K562 (cell line): ENCODE data around the gene HSPB2. TPM values are rescaled to one million over a fixed set of nuclear protein-coding genes. Genes with fewer than 3 reads are reported as not detected.
A peak's percentile ranks its signal among the peaks of the same experiment; 100 is the strongest.

Experiments used
- BCOR ChIP-seq: fragments of 450-650 bp; IDR thresholded peaks from 2 replicates; pipeline ENCODE4 v1.6.1; 2016
- C11orf30 ChIP-seq: fragments of 450-650 bp; IDR thresholded peaks from 2 replicates; pipeline ENCODE4 v1.6.1; 2016; ENCODE audit warnings: low read depth, mild to moderate bottlenecking
- CREBBP ChIP-seq: IDR thresholded peaks from one replicate; pipeline ENCODE4 v1.6.1; 2012; ENCODE audit warnings: low read depth, mild to moderate bottlenecking, control low read depth, inconsistent platforms, low read length
- CTBP1 ChIP-seq: fragments of 450-650 bp; IDR thresholded peaks from 2 replicates; pipeline ENCODE4 v1.6.1; 2016; ENCODE audit warnings: borderline replicate concordance
- EGR1 ChIP-seq: fragments of 450-650 bp; conservative IDR thresholded peaks from 2 replicates; pipeline ENCODE4 v1.6.1; 2017; ENCODE audit warnings: mild to moderate bottlenecking
- ESRRA ChIP-seq: fragments of 450-650 bp; IDR thresholded peaks from 2 replicates; pipeline ENCODE4 v1.6.1; 2014; ENCODE audit warnings: low read depth, mild to moderate bottlenecking, moderate library complexity, borderline replicate concordance
- FOXJ2 ChIP-seq: fragments of 200-800 bp; sonication (Bioruptor generic); IDR thresholded peaks from 2 replicates; pipeline ENCODE4 v1.6.1; 2016; ENCODE audit warnings: missing genetic modification characterization, missing compliant biosample characterization
- HCFC1 ChIP-seq: IDR thresholded peaks from 2 replicates; pipeline ENCODE4 v1.6.1; 2012; ENCODE audit warnings: low read depth, low read length, improper control_type of control experiment
- HDAC3 ChIP-seq: fragments of 450-650 bp; IDR thresholded peaks from 2 replicates; pipeline ENCODE4 v1.6.1; 2018; ENCODE audit warnings: borderline replicate concordance, mild to moderate bottlenecking, moderate library complexity; ENCODE audit not compliant: partially characterized antibody
- HLTF ChIP-seq: fragments of 450-650 bp; IDR thresholded peaks from 2 replicates; pipeline ENCODE4 v1.6.1; 2016
- HMG20A ChIP-seq: fragments of 450-650 bp; formaldehyde crosslinking; conservative IDR thresholded peaks from 2 replicates; pipeline ENCODE4 v1.4.0; 2020; ENCODE audit warnings: mild to moderate bottlenecking, mixed read lengths
- HSF4 ChIP-seq: fragments of 250-450 bp; sonication (Bioruptor Pico); IDR thresholded peaks from 2 replicates; pipeline ENCODE4 v2.1.2; 2022; ENCODE audit warnings: mild to moderate bottlenecking, moderate library complexity, borderline replicate concordance
- KHSRP ChIP-seq: fragments of 450-650 bp; IDR thresholded peaks from 2 replicates; pipeline ENCODE4 v1.6.1; 2017
- NRF1 ChIP-seq, 2 experiments: fragments of 450-650 bp; IDR thresholded peaks in 1 of 2; conservative IDR thresholded peaks in 1 of 2; 2 replicates each; pipeline ENCODE4 v1.6.1; 2014; ENCODE audit warnings: mild to moderate bottlenecking in 2 of 2
- SNIP1 ChIP-seq: fragments of 450-650 bp; IDR thresholded peaks from 2 replicates; pipeline ENCODE4 v1.7.1; 2017; ENCODE audit warnings: low read depth, mild to moderate bottlenecking
- TAF9B ChIP-seq: fragments of 450-650 bp; IDR thresholded peaks from 2 replicates; pipeline ENCODE4 v1.6.1; 2018; ENCODE audit warnings: mild to moderate bottlenecking; ENCODE audit not compliant: partially characterized antibody
- ZBTB8A ChIP-seq: fragments of 450-650 bp; IDR thresholded peaks from 2 replicates; pipeline ENCODE4 v1.6.1; 2018; ENCODE audit warnings: mild to moderate bottlenecking, moderate library complexity; ENCODE audit not compliant: partially characterized antibody
- ZFPM2 ChIP-seq: fragments of 250-450 bp; sonication (Bioruptor Pico); IDR thresholded peaks from 2 replicates; pipeline ENCODE4 v1.5.1; 2022; ENCODE audit warnings: mild to moderate bottlenecking
- ZNF146 ChIP-seq: IDR thresholded peaks from one replicate; pipeline ENCODE4 v1.6.1; 2018; ENCODE audit warnings: missing compliant biosample characterization; ENCODE audit not compliant: unreplicated experiment
- ZNF253 ChIP-seq: fragments of 250-450 bp; sonication (Bioruptor Pico); conservative IDR thresholded peaks from 2 replicates; pipeline ENCODE4 v1.6.1; 2021; ENCODE audit warnings: mild to moderate bottlenecking
- polyA plus RNA-seq, 8 experiments: library from polyadenylated mRNA; depleted of rRNA in 4 of 8; stranded (reverse) in 5 of 8; unstranded in 3 of 8; fragments of >200 nt; fragmentation: Nextera tagmentation in 2 of 8; fragmentation: Illumina TruSeq in 1 of 8; extraction: Ambion mirVana in 2 of 8; extraction: Trizol in 1 of 8; gene quantifications; 2 replicates each; pipeline versions ENCODE4 v1.2.1 to v1.2.3, GENCODE V29; 2011 to 2014; ENCODE audit warnings: inconsistent platforms in 1 of 8, missing spikeins in 1 of 8
- total RNA-seq, 7 experiments: library from RNA; depleted of rRNA in 6 of 7; stranded (reverse); fragments of >200 nt in 6 of 7; fragmentation: Illumina TruSeq in 2 of 7; extraction: Trizol in 2 of 7; gene quantifications; 2 replicates each; pipeline versions ENCODE4 v1.2.1 to v1.2.3, GENCODE V29; 2011 to 2021; ENCODE audit warnings: low replicate concordance in 1 of 7
- TF ChIP-seq, protein P1 (sequence below): fragments of 450-650 bp; IDR thresholded peaks from 2 replicates; pipeline ENCODE4 v1.6.1; 2014; ENCODE audit warnings: low read depth, mild to moderate bottlenecking, moderate library complexity, borderline replicate concordance
- TF ChIP-seq, protein P2 (sequence below): IDR thresholded peaks from 2 replicates; pipeline ENCODE4 v1.6.1; 2011; ENCODE audit warnings: borderline replicate concordance, low read depth, mild to moderate bottlenecking, moderate library complexity, low read length; ENCODE audit not compliant: insufficient read depth, poor library complexity, severe bottlenecking
- TF ChIP-seq, protein P3 (sequence below): sonication (generic); IDR thresholded peaks from 2 replicates; pipeline ENCODE4 v1.6.1; 2016
- TF ChIP-seq, protein P4 (sequence below): conservative IDR thresholded peaks from 2 replicates; pipeline ENCODE4 v1.6.1; 2011; ENCODE audit warnings: low read depth, mild to moderate bottlenecking, low read length; ENCODE audit not compliant: control insufficient read depth

HSPB2 gene
- total and polyA plus RNA-seq, 9 of the 15 experiments (the other 6 are each of a cell fraction or from before 2014, with no cell fraction given): 0.06 to 0.35 (median 0.11) TPM; not detected in 5

DNA sequence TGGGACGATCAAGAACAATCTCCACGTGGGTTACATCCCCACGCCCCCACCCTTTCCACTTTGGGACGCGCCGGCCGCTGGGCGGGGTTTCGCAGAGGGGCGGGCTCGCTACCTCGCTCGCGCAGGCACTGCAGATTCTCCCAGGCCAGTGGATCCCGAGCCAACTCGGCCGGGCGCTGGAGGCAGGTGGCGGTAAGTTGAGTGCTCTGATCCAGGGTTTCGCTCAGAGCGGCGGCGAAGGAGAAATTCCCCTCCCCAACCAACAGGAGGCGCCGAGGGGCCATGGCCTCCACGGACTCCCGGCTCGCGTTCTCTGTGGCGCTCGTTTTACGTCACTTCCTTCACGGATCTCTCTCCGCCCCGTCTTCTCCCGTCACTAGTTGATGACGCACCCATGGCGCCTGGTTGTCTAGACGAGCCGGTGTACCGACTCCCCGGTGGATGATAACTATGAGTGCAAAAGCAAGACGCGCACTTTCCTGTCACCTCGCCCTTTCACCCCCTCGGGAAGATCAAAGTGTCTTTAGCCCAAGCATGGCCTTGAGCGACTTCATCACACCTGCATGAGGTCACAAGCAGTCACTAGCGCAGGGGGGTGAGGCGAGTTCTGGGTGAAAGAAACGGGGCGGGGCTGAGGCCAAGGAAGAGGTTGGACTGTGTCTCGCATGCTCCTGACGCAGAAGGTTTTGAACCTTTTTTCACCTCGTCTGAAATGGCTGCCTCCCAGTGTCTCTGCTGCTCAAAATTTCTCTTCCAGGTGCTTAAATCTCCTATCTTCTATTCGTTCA is 33.5 kb upstream of the HSPB2 start, which contains the start of the genes CFAP68 and FDXACB1 (continued):
- TF ChIP-seq, protein P1, sequence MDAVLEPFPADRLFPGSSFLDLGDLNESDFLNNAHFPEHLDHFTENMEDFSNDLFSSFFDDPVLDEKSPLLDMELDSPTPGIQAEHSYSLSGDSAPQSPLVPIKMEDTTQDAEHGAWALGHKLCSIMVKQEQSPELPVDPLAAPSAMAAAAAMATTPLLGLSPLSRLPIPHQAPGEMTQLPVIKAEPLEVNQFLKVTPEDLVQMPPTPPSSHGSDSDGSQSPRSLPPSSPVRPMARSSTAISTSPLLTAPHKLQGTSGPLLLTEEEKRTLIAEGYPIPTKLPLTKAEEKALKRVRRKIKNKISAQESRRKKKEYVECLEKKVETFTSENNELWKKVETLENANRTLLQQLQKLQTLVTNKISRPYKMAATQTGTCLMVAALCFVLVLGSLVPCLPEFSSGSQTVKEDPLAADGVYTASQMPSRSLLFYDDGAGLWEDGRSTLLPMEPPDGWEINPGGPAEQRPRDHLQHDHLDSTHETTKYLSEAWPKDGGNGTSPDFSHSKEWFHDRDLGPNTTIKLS: peak; percentile 70; the same call in 1 of the 2 replicates
- no peak for TF ChIP-seq ZNF253 (CRISPR knock-in tag)
- no peak; the same call in 1 of the 2 replicates for TF ChIP-seq SNIP1
- peak; percentile 96 for TF ChIP-seq C11orf30
- no peak for TF ChIP-seq HMG20A (CRISPR knock-in tag)
- TF ChIP-seq, protein P2, sequence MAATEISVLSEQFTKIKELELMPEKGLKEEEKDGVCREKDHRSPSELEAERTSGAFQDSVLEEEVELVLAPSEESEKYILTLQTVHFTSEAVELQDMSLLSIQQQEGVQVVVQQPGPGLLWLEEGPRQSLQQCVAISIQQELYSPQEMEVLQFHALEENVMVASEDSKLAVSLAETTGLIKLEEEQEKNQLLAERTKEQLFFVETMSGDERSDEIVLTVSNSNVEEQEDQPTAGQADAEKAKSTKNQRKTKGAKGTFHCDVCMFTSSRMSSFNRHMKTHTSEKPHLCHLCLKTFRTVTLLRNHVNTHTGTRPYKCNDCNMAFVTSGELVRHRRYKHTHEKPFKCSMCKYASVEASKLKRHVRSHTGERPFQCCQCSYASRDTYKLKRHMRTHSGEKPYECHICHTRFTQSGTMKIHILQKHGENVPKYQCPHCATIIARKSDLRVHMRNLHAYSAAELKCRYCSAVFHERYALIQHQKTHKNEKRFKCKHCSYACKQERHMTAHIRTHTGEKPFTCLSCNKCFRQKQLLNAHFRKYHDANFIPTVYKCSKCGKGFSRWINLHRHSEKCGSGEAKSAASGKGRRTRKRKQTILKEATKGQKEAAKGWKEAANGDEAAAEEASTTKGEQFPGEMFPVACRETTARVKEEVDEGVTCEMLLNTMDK: peak; percentile 65
- TF ChIP-seq BCOR: peak; percentile 80
- 0 out of 2 replicates have a peak, but pooled peaks have one; percentile 42 for TF ChIP-seq FOXJ2 (tag)
- peak; percentile 87 to 90 for TF ChIP-seq NRF1 (conservative IDR thresholded peaks at IDR 0.05 in 1 of 2, IDR thresholded peaks at IDR 0.05 in 1 of 2)
- TF ChIP-seq ZFPM2 (CRISPR knock-in tag): no peak
- TF ChIP-seq HCFC1: peak; percentile 83
- peak; percentile 86; the same call in 1 of the 2 replicates for TF ChIP-seq CTBP1
- TF ChIP-seq ZNF146 (CRISPR knock-in tag): no peak
- TF ChIP-seq KHSRP: peak; percentile 97
- TF ChIP-seq, protein P3, sequence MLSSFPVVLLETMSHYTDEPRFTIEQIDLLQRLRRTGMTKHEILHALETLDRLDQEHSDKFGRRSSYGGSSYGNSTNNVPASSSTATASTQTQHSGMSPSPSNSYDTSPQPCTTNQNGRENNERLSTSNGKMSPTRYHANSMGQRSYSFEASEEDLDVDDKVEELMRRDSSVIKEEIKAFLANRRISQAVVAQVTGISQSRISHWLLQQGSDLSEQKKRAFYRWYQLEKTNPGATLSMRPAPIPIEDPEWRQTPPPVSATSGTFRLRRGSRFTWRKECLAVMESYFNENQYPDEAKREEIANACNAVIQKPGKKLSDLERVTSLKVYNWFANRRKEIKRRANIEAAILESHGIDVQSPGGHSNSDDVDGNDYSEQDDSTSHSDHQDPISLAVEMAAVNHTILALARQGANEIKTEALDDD: peak; percentile 16; the same call in 1 of the 2 replicates
- no peak for TF ChIP-seq HLTF
- TF ChIP-seq ESRRA: peak; percentile 87
- TF ChIP-seq HSF4 (CRISPR knock-in tag): no peak
- peak; percentile 51 for TF ChIP-seq TAF9B
- no peak for TF ChIP-seq ZBTB8A
- peak; percentile 81 for TF ChIP-seq HDAC3
- 0 out of 2 replicates have a peak, but pooled peaks have one; percentile 5 for TF ChIP-seq EGR1
- TF ChIP-seq CREBBP: no peak
- TF ChIP-seq, protein P4, sequence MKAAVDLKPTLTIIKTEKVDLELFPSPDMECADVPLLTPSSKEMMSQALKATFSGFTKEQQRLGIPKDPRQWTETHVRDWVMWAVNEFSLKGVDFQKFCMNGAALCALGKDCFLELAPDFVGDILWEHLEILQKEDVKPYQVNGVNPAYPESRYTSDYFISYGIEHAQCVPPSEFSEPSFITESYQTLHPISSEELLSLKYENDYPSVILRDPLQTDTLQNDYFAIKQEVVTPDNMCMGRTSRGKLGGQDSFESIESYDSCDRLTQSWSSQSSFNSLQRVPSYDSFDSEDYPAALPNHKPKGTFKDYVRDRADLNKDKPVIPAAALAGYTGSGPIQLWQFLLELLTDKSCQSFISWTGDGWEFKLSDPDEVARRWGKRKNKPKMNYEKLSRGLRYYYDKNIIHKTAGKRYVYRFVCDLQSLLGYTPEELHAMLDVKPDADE: peak; percentile 73
